ENCODE measurements around the gene CDK5RAP2.
A peak's percentile ranks its signal among the peaks of the same experiment; 100 is the strongest.

The CDK5RAP2 gene

DNA sequence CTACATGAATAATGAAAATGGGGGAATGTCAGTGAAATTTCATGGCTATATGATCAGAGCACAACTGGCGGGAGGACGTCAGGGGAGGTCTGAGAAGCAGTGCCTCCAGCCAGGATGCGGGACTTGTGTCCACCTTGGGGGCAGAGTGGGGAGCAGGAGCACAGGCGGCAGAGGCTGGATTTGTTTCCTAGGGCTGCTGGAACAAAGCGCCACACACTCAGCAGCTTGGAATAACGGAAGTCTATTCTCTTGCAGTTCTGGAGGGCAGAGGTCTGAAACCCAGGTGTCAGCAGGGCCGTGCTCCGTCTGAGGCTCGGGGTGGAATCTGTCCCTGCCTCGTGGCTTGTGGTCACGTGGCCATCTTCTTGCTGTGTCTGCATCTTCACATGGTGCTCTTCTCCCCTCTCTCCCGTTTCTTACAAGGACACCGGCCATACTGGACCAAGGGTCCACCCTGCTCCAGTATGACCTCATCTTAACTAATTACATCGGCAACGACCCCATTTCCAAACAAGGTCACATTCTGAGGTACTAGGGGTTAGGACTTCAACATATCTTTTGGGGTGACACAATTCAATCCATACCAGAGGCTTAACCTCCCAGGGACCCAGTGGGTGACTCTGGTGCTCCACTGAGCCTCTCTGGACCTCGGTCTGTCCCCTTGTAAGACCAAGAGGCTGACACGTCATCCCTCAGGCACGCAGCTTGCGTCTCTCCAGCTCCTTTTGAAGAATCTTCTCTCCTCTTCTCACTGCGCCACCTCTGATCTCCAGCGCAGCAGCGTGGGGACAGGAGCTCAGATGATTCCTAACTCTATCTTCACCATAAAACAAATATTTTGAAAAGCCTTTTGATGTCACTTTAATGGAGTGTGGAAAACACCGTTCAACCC lies 202.5 kb downstream of the CDK5RAP2 start:
- DNase-seq, result no peak

DNA sequence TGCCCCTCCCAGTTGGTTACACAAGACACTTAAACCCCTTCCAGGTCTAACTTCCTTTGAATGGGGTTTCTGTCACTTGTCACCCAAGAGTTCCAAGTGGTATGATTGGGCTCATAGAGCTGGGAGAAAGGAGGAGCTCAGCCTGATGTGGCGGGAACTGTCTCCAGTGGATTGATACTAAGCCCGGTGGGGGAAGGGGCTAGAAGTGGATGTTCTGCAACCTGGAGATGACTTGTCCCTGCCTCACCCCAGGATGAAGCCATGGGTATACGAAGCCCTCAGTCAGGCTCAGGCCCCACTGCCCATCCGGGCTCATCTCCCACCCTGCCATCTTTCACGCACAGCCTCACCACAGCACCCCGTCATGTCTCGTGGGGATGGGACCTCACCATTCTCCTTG lies 203.9 kb downstream of the CDK5RAP2 start:
- DNase-seq, result no peak

DNA sequence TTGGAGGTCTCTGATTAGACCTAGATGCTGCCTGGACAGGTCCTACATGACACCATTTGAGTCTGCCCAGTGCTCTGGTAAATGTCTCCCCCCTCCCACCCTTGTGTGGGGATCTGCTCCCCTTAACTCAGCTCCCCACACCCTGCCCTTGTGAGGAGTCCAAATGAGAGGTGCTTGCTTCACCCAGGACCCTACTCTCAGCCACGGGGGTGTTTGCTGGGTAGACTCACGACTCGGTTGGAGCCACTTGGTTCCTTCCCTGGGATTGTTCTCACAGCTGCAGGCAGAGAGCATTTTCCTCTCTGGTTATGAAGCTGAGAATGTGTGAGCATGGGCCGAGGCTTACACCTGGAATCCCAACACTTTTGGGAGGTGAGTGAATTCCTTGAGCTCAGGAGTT lies 204.7 kb downstream of the CDK5RAP2 start:
- no peak for DNase-seq

DNA sequence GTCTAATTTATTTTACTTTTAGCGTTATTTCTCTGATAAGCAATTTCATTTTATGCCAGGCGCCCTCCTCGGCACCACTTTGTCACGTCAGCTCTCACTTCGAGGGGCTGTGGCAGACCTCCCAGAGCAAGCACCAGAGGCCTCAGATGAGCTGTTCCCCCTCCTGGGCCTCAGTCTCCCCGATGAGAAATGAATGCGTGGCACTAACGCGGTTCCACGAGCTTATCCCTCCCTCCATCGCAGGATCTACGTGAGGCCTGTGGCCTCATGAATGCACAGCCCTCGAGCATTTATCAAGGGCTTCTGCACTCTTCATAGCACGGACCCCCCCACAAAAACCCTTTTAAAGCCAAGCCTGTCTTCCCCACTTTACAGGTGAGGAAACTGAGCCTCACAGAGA lies 205.2 kb downstream of the CDK5RAP2 start:
- no peak for DNase-seq

DNA sequence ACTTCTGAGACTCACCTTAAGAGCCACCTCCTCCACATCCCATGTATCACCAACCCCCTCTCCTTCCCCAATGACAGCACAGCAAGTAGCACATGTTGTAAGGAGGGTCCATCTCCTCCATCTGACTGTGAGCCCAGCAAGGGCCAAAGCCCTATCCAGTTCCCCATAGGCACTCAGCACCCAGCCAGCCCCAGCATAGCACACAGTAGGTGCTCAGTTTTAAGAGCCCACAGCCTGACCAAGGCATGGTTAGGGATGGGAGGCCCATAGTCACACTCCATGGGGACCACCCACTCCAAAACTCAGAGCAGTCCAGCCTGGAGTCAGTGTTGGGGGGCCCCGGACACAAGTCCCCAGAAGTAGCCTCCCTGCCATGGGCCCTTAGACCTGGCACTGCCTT lies 205.7 kb downstream of the CDK5RAP2 start:
- no peak for DNase-seq

DNA sequence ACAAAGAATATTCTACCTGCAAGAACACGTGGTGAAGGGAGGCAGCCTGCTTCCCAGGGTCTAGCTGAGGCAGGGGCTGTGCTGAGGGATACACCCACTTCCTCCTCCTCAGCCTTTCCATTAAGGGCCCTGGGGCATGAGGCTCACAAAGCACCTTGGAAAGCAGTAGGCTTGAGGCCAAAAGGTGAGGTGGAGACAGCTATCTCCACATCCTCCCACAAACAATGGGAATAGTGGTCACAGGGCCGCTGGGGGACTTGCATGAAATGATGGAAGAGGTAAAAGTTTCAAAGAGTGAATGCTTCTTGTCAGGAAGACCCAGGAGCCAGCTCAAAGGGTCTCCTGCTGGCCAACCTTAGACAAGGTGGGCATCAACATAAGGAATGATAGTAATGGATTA lies 207.9 kb downstream of the CDK5RAP2 start:
- DNase-seq, result no peak

DNA sequence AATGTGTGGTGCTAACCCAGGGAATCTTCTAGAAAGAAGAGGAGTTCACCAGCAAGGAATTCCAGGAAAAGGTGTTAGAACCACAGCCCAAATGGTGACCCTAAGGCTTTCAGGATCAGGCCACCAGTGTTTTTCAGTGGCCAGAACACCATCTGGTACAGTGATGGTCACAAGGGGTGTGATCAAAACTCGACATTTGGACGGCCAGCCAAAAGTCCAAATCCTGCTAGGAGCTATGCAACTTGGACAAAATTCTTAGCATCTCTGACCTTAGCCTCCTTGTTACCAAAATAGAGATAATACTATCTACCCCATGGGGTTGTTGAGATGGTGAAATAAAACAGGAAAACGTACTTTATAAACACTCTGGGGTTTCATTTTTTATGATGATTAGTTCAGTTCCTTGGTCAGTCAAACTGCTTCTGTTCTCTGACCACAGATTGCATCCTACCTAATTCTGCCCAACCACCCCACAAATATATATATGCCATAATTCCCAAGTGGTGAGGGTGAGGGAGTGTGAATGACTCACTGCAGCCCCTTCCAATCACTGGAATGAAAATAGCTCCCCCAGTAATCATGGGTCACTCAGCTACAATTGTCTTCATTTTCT lies 210.3 kb downstream of the CDK5RAP2 start:
- no peak for DNase-seq

DNA sequence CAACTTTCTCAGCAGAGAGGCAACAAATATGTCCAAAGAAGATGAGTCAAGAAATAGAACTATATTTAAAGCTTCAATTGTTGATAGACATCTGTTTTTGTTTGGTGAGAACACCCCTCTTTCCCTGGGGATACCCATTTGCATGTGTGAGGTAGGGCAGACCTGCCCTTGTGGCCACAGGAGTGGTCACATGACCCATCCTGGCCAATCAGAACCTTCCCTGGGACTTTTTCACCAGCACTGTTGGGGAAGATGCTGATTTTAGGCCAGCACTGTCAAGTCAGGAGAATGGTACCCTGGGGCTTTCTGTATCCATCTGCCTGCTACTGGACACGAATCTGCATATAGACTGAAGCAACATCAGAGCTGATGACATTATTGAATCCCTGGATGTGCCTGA lies 211.2 kb downstream of the CDK5RAP2 start:
- no peak for DNase-seq

DNA sequence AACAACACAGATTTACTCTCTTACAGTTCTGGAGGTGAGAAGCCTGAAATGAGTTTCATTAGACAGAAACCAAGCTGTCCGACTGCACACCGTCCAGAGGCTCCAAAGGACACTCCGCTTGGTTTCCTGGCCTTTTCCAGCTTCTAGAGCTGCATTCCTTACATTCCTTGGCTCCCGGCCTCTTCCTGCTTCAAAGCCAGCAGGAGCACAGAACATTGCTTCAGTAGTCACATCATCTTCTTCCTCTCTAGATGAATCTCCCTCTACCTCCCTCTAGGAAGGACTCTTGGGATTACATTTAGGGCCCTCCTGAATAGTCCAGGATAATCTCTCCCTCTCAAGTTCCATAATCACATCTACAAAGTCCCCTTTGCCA lies 213.3 kb downstream of the CDK5RAP2 start:
- no peak for DNase-seq

DNA sequence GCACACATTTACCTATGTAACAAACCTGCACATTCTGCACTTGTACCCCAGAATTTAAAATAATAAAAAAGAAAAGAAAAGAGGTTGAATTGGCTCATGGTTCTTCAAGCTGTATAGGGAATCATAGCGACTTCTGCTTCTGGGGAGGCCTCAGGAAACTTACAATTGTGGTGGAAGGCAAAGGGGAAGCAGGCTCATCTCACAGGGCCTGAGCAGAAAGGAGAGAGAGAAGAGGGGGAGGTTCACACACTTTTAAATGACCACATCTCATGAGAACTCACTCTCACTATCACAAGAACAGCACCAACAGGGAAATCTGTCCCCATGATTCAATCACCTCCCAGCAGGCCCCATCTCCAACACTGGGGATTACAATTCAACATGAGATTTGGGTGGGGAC lies 214.6 kb downstream of the CDK5RAP2 start:
- no peak for DNase-seq

DNA sequence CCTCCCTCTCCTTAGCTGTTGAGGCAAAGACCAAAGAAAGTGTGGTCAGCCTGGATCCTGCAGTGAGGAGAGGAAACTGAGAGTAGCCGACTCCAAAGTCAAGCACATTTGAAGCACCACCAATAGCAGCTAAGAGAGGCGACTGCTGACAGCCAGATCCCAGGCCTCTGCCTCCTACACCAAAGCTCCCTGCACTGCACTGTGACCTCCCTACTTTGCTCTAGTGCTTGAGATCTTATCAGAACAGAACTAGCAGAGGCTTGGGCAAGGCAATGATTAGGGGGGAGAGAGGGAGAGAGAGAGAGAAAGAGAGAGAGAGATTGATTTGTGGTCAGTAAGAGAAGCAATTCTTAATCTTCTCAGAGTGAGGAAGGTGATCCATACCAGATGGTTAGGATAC lies 216.3 kb downstream of the CDK5RAP2 start:
- no peak for DNase-seq

DNA sequence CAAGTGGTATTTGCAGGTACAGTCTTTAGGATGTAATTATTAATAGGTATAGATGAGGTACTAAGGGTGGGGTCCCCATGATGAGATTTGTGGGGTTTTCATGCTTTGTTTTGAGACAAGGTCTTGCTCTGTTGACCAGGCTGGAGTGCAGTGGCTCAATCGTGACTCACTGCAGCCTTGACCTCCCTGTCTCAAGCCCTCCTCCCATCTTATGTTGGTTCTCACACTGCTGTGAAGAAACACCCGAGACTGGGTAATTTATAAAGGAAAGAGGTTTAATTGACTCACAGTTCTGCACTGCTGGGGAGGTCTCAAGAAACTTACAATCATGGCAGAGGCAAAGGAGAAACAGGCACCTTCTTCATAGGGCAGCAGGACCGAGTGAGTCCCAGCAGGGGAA lies 217.5 kb downstream of the CDK5RAP2 start:
- DNase-seq, result no peak

DNA sequence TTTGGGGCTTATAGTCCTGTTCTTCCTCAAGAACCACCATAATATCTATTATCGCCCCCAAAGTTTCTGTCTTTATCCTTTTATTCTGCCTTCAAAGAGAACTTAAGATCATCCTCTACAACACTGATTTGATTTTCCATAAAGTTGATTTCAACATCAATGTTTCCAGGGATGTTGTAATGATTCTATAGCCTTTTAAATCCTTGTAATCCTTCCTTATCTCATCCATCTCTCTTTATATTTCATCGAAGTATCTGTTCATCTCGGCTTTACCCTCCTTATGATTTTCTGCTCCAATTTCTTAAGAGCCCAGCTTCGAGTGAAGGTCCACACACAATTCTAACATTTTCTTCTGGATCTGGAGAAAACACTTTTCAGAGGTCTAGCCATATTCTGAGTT lies 218.4 kb downstream of the CDK5RAP2 start:
- no peak for DNase-seq

DNA sequence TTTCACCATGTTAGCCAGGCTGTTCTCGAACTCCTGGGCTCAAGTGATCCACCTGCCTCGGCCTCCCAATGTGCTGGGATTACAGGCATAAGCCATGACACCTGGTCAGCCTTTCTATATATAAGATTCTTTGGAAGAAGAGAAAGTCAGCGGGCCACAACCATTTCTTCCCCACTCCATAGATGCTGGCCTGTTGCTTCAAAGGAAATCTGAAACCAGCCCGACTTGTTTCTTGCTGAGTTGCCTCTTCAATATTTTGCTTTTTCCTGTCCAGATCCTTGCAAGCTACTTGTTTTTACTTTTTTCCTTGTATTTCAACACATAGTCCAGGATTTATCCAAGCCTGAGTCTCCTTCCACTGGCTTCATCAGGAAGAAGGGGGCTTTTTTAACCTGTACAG lies 219.5 kb downstream of the CDK5RAP2 start:
- DNase-seq, result no peak

DNA sequence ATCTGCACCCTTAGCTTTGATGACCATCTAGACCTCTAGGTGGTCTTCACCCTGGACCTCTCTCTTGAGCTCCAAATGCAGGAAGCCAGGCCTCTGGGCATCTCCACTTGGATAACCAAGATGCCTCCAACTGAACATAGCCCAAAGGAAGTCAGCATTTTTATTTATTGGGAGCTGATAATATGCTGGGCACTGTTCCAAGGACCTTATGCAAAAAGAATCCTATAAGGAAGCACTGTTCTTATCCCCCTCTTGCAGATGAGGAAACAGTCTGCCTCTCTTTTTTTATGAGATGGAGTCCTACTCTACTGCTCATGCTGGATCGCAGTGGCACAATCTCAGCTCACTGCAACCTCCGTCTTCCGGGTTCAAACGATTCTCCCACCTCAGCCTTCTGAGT lies 219.9 kb downstream of the CDK5RAP2 start:
- DNase-seq, result no peak

DNA sequence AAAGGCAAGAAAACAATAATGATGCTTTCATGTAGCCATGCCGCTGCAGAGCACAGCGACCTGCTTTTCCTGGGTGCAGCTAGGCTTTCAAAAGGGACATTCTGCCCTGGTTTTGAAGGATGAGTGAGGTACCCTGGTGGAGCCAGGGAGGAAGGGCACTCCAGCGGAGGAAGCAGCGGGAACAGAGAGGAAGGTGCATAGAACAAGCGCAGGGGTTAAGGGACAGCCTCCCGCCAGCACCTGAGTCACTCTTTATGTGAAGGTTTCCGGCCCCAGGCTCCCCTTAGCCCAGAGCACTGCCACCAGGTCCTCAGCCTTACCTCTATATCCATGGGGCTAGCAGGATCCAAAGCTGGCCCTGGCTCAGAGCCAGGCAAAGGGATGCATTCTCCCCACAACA lies 221.1 kb downstream of the CDK5RAP2 start:
- DNase-seq, result no peak

DNA sequence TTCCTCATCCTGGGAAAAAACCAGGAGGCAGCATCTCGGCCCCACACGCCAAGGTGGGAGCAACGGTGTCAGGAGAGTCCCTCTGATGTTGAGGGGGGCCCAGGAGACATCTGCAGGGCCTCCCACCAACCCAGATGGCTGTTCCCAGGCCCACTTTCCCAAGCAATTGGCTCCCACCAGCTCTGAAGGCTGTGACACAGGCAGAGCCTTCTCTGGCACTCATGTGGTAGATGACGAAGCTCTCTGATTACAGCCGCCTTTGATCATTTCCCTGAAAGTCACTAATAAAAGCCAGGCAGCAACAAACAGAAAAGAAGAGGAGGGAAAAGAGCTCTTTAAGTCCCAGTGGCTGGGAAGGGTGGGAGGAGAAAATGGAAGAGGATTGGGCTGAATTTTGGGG lies 226.5 kb downstream of the CDK5RAP2 start:
- no peak for DNase-seq

DNA sequence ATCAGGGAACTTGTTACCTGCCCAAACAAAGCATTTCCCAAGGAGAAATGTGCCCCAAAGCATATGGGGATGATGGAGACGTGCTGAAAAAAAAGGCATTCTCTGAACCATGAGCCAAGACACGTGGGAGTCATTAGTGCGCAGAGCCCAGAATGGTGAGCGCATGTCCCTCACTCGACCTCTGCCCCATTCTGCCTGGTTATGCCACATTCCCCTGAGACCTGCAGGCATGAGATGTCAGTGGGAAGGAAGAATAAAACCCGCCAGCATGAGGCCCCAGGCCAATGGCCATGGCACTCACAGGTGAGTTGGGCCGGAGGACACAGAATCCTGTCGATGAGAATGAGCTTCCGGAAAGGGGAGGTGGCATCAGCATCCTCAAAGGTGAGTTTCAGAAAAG lies 228.9 kb downstream of the CDK5RAP2 start:
- DNase-seq, result no peak

DNA sequence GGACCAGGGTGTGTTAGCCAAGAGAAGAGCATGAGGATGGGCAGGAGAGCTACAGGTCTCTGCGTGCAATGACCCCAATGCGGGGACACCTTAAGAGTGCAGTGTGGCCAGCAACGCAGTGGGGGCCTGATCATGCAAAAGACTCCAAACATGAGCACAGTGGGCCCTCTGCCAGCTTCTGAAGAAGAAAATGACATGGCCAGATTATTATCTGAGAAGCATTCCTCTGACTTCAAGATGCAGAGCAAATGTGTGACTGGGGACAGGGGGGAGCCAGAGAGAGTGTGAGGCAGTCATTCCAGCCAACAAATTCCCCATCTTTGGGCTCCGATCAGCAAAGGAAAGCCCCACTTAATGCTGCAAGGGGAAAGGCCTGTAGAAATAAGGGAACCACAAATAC lies 229.4 kb downstream of the CDK5RAP2 start:
- DNase-seq, result no peak

DNA sequence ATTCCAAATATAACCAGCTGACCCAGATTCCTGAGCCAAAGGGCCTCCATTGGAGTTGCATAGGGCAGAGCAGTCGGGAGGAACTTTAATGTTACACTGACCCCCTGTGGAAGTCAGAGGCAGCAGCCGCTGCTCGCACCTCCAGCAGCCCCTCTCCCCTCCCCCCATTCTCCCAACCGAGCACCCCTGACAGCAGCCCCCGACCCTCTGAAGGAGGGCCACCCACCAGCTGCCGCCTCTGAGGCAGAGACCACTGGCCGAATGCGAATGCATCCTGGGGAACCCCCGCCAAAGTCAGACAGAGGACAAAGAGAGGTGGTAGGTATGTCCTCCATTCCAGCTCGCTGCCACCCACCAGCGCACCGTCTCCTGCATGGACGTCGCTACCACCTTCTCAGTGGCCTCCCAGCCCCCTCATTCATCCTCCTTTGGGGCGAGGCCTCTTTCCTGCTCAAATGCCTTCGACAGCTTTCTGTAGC lies 231.0 kb downstream of the CDK5RAP2 start:
- peak; percentile 31 for DNase-seq

DNA sequence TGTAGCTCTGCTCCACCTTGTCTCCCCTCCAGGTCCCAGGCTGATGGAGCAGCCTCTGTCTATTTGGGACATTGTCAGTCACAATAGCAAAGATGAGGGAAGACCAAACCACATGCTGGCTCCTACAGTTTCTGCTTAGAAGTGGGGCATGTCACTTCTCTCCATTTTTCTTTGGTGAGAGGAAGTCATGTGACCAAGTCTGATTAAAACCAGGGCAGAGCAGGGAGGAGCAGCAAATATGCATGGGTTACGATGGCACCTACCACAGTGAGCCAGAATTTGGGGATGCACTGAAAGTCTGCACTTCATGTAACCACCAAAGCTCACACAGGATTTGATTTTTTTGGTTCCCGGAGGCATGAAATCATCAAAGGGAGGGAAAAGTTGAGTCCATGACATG lies 234.6 kb downstream of the CDK5RAP2 start:
- DNase-seq, result no peak

DNA sequence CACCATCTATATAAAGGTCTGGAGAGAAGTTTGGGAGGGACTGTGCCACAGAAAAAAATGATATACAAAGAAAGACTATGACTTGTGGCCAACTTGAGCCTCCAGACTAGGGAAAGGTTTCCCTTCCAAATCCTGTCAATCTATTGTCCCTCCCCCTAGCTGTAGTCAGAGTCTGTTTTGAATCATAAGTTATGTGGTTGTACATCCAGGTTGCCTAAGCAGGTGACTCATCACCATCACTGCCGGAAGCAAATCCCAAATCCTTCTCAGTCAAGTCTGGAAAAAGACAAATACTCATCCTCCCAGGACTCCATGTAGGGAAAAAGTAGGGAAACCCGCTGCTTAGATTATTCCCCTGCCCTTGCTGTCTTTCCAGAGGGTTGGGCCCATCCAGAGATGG lies 235.7 kb downstream of the CDK5RAP2 start:
- no peak for DNase-seq

DNA sequence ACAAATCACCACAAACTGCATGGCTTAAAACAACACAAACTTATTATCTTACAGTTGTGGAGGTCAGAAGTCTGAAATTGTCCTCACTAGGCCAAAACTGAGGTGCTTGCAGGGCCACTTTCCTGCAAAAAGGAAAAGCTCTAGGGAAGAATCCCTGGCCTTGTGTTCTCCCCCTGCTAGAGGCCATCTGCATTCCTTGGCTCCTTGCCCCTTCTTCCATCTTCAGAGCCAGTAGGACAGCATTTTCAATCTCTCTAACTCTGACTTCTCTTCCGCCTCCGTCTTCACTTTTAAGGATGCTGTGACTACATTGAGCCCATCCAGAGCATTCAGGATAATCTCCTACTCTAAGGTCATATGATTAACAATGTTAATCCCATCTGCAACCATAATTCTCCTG lies 236.6 kb downstream of the CDK5RAP2 start:
- DNase-seq, result no peak

Measured in activated CD4-positive, alpha-beta T cell treated with anti-CD3 and anti-CD28 coated beads, Interleukin-2, amount 50 U/mL, for 16 hours (primary cell).